HTR-8/SVneo (cell line): Measurements from ENCODE around the gene GNAZ.

Experiments
- DNase-seq: peaks from one replicate; pipeline ENCODE4 v3.0.0; 2011; ENCODE audit warnings: low spot score, mixed read lengths; ENCODE audit not compliant: insufficient read length
- FAIRE-seq: peaks from 2 replicates; lab custom pipeline; 2011; peaks lifted over from hg19 to GRCh38; lab: Jason Lieb, UNC

GNAZ gene

GRCh38 chr22:23103199-23103954 is 33.1 kb downstream of the GNAZ start:
- DNase-seq, result no peak
- FAIRE-seq, result no peak

- DNase-seq (no peak), FAIRE-seq (no peak)
Observed at GRCh38 chr22:23104187-23104971, 34.1 kb downstream of the GNAZ start.

- FAIRE-seq, result no peak
Observed at GRCh38 chr22:23105304-23105703, 35.0 kb downstream of the GNAZ start.

GRCh38 chr22:23105919-23106318 is 35.6 kb downstream of the GNAZ start:
- DNase-seq (no peak), FAIRE-seq (no peak)

More at GRCh38 chr22:23105304-23105703, 35.0 kb downstream of the GNAZ start:
- no peak for DNase-seq

- DNase-seq (no peak), FAIRE-seq (no peak)
Observed at GRCh38 chr22:23106344-23106743, 36.0 kb downstream of the GNAZ start.

GRCh38 chr22:23106906-23107367 is 36.6 kb downstream of the GNAZ start:
- no peak for FAIRE-seq
- DNase-seq, result no peak

- FAIRE-seq (no peak), DNase-seq (no peak)
Observed at GRCh38 chr22:23107487-23108248, 37.3 kb downstream of the GNAZ start.

GRCh38 chr22:23108249-23109078 is 38.1 kb downstream of the GNAZ start:
- no peak for FAIRE-seq
- no peak for DNase-seq

- no peak for FAIRE-seq
Observed at GRCh38 chr22:23109079-23109347, 38.7 kb downstream of the GNAZ start.

GRCh38 chr22:23109441-23109978 is 39.2 kb downstream of the GNAZ start:
- no peak for DNase-seq
- FAIRE-seq, result no peak

More at GRCh38 chr22:23109079-23109347, 38.7 kb downstream of the GNAZ start:
- no peak for DNase-seq

GRCh38 chr22:23110190-23110921 is 40.0 kb downstream of the GNAZ start:
- FAIRE-seq, result no peak
- DNase-seq, result no peak

- no peak for DNase-seq
- FAIRE-seq, result no peak
Observed at GRCh38 chr22:23110922-23111527, 40.7 kb downstream of the GNAZ start.

- FAIRE-seq (no peak), DNase-seq (no peak)
Observed at GRCh38 chr22:23112472-23113012, 42.2 kb downstream of the GNAZ start.

- no peak for DNase-seq
Observed at GRCh38 chr22:23113067-23113846, 42.9 kb downstream of the GNAZ start.

GRCh38 chr22:23113847-23114720 is 43.8 kb downstream of the GNAZ start:
- DNase-seq (no peak), FAIRE-seq (no peak)

More at GRCh38 chr22:23113067-23113846, 42.9 kb downstream of the GNAZ start:
- no peak for FAIRE-seq

GRCh38 chr22:23114721-23115020 is 44.4 kb downstream of the GNAZ start:
- DNase-seq (no peak), FAIRE-seq (no peak)

GRCh38 chr22:23115369-23115768 is 45.0 kb downstream of the GNAZ start:
- FAIRE-seq, result no peak
- no peak for DNase-seq
